22Rv1 (cell line): ENCODE measurements around the gene NAT8L.

ENCODE experiments used
- CTCF ChIP-seq: fragments of 450-650 bp; IDR thresholded peaks from 2 replicates; pipeline ENCODE4 v1.5.1; 2017; ENCODE audit warnings: mild to moderate bottlenecking
- ZFX ChIP-seq: fragments of 450-650 bp; IDR thresholded peaks from 2 replicates; pipeline ENCODE4 v1.6.1; 2017; ENCODE audit warnings: antibody characterized with exemption, borderline replicate concordance

GRCh38 chr4:2069986-2070385, 10.9 kb downstream of the NAT8L start:
- TF ChIP-seq CTCF (no peak), ZFX (no peak)
